Left hindlimb (tissue), 1 donor: ENCODE results near the gene ALDOC.
"Not testable (repeated sequence)": the region's sequence is repeated elsewhere in the genome, so short reads cannot be mapped to it uniquely, and the experiment has no call there.

Experiments used
- DNase-seq: peaks from one replicate; pipeline ENCODE4 v3.0.0-alpha.2; 2018

The ALDOC gene

DNA sequence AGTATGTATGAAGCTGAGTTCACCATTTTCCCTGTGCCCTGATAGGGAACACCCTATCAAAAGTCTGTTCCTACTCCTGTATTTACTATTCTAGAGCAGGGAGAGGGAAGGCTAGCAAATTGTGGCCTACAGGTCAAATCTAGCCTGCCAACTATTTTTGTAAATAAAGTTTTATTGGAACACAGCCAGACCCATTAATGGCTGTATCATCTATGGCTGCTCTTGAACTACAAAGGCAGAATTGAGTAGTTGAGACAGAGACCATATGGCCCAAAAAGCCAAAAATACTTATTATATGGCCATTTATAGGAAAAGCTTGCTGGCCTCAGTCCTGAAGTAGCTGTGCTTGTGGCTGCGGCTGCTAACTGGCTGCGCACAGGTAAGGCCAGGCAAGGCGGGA, 4.3 kb upstream of the ALDOC start:
- DNase-seq = no peak

DNA sequence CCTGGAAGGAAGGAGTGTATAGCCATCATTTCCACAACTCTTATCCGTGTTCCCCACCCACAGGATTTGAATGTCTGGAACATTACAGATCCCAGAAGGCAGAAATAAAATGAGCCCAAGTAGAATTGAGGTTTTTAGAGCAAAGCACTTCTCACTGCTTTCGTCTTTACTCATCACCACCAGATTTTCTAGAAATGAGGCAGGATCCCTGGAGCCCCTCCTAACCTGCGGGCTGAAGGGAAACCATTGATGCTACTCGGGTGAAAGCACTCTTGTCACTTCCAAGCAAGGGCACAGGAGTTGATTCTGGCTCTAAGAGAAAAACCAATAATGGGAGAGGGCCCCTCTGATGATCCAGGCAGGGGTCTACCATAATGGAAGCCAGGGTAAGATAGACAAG, 2.8 kb upstream of the ALDOC start:
- no peak for DNase-seq

DNA sequence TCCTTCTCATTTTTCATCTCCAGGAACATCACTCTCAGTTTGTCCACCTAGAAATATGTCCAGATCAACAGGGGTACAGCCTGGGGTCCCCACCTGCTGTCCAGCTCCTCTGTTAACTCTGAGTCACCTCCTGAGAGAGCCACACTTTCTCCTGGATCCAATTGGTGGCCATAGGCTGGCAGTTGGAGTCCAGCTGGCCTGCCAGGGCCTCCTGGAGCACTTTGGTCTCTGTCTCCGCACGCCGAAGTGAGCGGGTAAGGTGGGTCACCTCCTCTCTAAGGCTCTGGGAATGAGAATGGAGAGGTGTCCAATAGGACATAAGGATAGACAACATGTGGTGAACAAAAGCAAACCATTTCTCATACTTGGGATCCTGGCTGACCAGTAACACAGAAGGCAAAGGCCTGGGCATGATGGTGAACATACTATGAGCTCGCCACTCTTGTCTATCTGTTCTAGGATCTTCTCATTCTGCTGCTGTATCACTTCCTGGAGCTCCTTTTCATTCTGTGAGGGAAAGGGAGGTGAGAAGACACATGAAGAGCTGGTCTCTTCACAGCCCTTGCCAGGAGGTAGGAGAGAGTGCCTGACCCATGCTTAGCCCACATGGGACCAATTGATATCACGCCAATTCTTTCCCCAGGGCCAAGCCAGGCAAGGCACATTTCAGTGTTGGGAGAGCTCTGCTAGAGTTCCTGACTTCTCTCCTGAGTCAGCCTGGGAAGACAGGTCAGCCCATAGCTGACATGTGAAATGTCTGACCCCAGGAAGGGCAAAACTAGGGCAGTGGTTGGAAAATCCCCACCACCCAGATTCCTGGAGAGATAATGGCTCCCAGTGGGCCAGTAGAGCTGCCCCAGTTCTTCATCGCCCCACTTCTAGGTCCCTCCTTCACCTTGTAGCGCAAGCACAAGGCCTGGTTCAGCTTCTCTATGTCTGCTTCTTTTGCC, 1.8 kb upstream of the ALDOC start:
- DNase-seq = no peak

- DNase-seq = no peak
Measured at GRCh38 chr17:28577466-28577824, 750 bp upstream of the ALDOC start.

- not testable (repeated sequence) for DNase-seq
Measured at GRCh38 chr17:28576016-28576415, 679 bp downstream of the ALDOC start.

GRCh38 chr17:28575126-28575795, 1.4 kb downstream of the ALDOC start:
- no peak for DNase-seq

DNA sequence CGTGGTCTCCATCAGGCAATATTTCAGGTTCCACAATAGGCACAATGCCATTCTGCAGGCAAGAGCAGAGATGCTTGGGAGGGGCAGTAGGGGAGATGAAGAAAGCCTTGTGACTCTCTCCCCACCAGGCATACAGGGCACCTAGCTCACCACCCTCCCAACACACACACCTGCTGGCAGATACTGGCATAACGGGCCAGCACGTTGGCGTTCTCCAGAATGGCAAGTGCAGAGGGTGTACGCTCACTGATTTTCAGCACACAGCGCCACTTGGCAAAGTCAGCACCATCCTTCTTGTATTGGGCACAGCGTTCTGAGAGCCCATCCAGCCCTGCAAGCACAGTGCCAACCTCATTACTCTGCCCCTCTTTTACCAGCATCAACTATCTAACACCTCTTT, 2.2 kb downstream of the ALDOC start:
- no peak for DNase-seq

DNA sequence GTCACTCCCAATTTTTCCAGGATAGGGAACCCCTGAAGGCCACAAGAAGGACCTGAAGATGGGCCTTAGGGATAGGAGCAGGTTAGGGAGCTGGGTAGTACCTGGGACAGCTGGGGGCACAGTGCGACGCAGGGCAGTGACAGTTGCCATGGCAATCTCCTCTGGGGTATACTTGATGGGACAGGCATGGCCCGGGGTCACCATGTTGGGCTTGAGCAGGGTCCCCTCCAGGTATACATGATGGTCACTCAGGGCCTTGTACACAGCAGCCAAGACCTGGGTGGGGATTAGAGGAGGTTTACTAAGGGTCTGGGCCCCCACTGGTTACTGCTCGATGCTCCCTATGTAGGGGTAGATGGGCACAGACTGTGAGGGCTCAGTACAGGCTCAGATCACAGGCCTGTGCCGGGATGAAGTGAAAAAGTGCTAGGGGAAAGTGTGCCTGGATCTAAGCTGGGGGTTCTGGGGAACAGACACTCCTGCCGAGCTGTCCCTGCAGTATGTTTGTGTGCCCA, 2.7 kb downstream of the ALDOC start:
- DNase-seq = no peak

DNA sequence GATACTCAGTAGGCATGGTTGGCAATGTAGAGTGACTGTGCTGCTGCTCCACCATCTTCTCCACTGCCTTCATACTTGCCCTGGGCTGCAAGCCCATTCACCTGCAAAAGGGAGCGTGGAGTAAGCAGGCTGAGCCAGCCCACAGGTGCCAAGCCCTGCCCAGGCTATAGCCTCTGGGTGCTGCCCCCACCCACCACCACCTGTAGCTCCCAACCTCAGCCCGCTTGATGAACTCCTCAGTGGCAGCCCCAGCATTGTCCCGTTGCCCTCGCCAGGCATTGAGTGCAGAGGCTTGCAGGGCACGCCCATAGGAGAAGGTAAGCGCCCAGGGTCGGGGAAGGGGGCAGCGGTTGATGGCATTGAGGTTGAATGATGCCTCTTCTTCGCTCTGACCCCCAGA, 3.2 kb downstream of the ALDOC start:
- no peak for DNase-seq

DNA sequence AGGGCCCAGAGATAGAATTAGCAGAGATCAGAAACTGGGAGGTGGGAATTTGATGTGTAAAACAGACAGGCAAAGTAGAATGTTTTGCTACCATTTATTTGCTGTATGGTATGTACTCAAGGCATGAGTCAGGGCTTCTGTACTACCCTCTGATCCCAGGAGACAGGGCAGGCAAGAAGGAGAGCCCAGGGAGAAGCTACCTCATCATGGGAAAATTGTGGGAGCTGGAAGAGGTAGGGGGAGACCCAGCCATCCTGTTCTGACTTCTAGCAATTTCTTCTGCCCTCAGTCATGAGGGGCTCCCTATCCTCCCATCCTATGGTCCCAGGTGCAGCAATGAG, 3.7 kb downstream of the ALDOC start:
- no peak for DNase-seq

DNA sequence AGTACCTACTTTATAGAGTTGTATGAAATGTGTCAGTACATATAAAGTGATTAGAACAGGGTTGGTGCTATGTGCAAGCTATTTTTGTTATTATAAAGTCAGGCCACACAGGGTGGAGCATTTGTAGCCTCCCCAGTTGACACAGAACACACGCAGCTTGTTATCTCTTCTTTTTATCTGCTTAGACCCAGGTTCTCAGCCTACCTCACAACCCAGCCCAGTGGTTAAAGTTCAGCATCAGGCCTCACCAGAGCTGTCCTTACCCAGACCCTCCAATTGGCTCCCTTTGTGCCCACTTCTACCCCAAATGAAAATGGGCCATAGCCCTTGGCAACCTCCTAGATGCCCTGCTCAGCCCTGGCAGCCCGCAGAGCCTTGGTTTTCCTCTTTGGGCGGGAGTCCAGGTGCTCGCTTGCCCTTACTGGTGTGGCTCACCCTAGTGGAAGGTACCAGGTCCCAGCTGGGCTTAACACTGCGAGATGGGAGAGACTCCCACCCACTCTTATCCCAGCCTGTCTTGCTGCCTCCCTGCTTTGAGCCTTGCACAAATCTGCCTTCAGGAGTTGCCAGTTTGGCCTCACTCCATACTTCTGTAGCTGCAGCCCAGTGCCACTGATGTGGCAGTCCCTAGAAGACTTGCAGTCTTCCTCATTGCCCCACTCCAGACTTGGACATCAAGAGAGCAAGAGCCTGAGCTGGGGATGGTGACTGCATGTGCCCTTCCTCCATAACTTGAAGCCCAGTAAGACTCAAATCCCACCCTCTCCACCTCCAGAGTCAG, 4.2 kb downstream of the ALDOC start:
- no peak for DNase-seq

- DNase-seq = peak; percentile 94
Measured at GRCh38 chr17:28571361-28572122, 5.2 kb downstream of the ALDOC start, which contains the start of gene PIGS. TSS of gene PIGS (minus strand) at chr17:28571524. CDS start at chr17:28571496, 28 bp downstream.

- no peak for DNase-seq
Measured at GRCh38 chr17:28570716-28571360, 5.9 kb downstream of the ALDOC start.

- DNase-seq = no peak
Measured at GRCh38 chr17:28569446-28569845, 7.2 kb downstream of the ALDOC start.

- no peak for DNase-seq
Measured at GRCh38 chr17:28567604-28568003, 9.1 kb downstream of the ALDOC start.

- DNase-seq = no peak
Measured at GRCh38 chr17:28563475-28563874, 13.2 kb downstream of the ALDOC start.

GRCh38 chr17:28555022-28555421, 21.7 kb downstream of the ALDOC start:
- DNase-seq = no peak

DNA sequence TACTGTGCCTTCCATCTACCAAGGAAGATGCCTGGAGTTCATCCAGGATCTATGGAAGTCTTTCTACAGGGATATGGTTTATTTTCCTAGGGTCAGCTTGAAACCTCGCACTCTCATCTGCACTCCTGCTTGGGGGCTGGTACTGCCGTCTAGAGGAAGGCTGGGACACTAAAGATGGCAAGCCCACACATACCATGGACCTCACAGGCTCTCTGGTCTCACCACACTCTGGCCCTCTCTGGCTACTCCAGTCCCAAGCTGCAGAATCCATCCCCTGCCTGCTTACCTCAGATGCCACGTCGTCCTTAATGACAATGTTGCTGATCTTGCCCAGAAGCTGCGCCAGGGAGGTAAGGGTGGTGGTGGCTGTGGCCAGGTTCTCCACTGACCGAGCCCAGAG, 22.1 kb downstream of the ALDOC start:
- DNase-seq = no peak

DNA sequence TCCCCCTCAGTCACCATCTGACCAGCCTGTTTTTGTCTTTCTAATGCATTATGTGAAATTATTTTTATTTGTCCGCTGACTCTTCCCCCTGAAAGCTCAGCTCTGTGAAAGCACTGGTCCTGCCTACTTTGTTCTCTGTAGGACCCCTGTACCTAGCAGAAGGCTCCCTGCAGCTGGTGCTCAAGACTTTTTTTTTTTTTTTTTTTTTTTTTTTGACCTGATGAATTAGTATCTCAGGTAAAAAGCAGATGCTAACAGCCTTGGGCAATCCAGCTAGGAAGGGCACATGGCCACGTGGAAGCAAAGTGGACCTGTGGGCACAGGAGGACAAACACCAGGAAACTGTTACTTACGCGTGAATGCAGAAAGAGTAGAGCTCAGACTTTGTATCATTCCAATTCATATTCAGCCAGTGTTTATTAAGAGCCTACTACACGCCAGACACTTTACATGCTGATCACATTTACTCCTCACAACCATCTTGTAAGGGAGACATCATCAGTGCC, 23.6 kb downstream of the ALDOC start:
- no peak for DNase-seq

GRCh38 chr17:28552176-28552999, 24.3 kb downstream of the ALDOC start, which contains the start of gene UNC119:
TSS of gene UNC119 (minus strand) at chr17:28552624. CDS start at chr17:28552557, 67 bp downstream.
- DNase-seq = peak; percentile 88
